VCaP (cell line): ENCODE measurements around the gene PDE8B.
"Not testable (repeated sequence)": the region's sequence is repeated elsewhere in the genome, so short reads cannot be mapped to it uniquely, and the experiment has no call there.

Source experiments
- H3K27ac ChIP-seq: fragments of 450-650 bp; 2 replicates; pipeline ENCODE4 v1.5.1; 2017
- TF ChIP-seq, protein P1 (sequence below): fragments of 450-650 bp; conservative IDR thresholded peaks from 2 replicates; pipeline ENCODE4 v1.5.1; 2017; ENCODE audit warnings: mild to moderate bottlenecking, moderate library complexity

PDE8B gene

GRCh38 chr5:77367741-77368140, 157.3 kb downstream of the PDE8B start:
- TF ChIP-seq, protein P1, sequence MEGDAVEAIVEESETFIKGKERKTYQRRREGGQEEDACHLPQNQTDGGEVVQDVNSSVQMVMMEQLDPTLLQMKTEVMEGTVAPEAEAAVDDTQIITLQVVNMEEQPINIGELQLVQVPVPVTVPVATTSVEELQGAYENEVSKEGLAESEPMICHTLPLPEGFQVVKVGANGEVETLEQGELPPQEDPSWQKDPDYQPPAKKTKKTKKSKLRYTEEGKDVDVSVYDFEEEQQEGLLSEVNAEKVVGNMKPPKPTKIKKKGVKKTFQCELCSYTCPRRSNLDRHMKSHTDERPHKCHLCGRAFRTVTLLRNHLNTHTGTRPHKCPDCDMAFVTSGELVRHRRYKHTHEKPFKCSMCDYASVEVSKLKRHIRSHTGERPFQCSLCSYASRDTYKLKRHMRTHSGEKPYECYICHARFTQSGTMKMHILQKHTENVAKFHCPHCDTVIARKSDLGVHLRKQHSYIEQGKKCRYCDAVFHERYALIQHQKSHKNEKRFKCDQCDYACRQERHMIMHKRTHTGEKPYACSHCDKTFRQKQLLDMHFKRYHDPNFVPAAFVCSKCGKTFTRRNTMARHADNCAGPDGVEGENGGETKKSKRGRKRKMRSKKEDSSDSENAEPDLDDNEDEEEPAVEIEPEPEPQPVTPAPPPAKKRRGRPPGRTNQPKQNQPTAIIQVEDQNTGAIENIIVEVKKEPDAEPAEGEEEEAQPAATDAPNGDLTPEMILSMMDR, result no peak
- H3K27ac ChIP-seq, result no peak overlapping the region

DNA sequence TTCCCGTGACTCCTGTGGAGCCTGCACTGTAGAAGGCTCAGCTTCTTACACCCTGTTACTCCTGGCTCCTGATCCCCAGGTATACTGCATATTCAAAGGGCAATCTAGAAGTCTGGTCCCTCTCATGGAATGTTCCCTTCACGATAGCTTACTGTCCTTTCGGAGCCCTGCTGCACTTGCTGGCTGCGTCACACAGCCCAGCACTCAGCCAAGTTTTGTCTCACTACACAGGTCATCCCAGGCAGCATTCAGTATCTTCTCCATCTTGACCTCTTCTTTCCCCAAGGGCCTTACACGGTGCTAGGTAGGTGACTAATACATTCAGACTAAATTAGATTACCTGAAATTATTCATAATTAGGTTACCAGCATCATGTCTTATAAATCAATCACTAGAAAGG, 157.9 kb downstream of the PDE8B start:
- TF ChIP-seq, protein P1, result no peak

DNA sequence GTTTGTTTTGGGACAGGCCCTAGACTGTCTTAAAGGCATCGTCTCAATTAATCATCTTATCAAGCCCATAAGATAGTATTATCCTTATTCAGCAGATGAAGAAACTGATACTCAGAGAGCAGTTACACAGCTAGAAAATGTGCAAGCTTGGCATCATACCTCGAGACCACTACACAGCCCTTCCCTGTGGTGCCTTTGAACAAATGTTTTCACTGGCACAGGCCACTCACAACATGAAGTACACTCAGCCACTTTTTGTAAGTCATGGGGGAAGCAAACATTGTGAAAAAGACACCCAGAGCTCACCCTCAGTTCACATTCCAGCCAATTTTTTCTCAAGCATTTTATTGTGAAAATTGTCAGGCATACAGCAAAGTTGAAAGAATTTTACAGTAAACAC, 159.1 kb downstream of the PDE8B start:
- TF ChIP-seq, protein P1, result no peak

More for the DNA sequence above, 157.9 kb downstream of the PDE8B start:
- H3K27ac ChIP-seq, result peak overlapping the region; percentile 37; the same call in 1 of the 2 replicates

GRCh38 chr5:77374686-77375085, 164.2 kb downstream of the PDE8B start:
- TF ChIP-seq, protein P1, result no peak

More for the DNA sequence above, 159.1 kb downstream of the PDE8B start:
- peak overlapping the region; percentile 37 for H3K27ac ChIP-seq

GRCh38 chr5:77376609-77377300, 166.3 kb downstream of the PDE8B start:
- H3K27ac ChIP-seq, result no peak overlapping the region
- TF ChIP-seq, protein P1, result no peak

More at GRCh38 chr5:77374686-77375085, 164.2 kb downstream of the PDE8B start:
- no peak overlapping the region for H3K27ac ChIP-seq

GRCh38 chr5:77379558-77380061, 169.1 kb downstream of the PDE8B start:
- TF ChIP-seq, protein P1, result no peak
- H3K27ac ChIP-seq, result peak overlapping the region; percentile 5; the same call in 1 of the 2 replicates

- H3K27ac ChIP-seq, result no peak overlapping the region
- TF ChIP-seq, protein P1, result no peak
Observed at GRCh38 chr5:77380636-77381035, 170.2 kb downstream of the PDE8B start.

DNA sequence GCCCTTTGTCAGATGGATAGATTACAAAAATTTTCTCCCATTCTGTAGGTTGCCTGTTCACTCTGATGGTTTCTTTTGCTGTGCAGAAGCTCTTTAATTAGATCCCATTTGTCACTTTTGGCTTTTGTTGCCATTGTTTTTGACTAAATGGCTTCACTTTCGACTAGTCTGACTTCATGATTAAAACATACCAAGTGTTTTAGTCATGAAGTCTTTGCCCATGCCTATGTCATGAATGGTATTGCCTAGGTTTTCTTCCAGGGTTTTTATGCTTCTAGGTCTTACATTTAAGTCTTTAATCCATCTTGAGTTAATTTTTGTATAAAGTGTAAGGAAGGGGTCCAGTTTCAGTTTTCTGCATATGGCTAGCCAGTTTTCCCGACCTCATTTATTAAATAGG, 172.9 kb downstream of the PDE8B start:
- not testable (repeated sequence) for H3K27ac ChIP-seq

- H3K27ac ChIP-seq, result not testable (repeated sequence)
Observed at GRCh38 chr5:77386340-77386739, 175.9 kb downstream of the PDE8B start.
